CD14-positive monocyte (primary cell): ENCODE data around the gene SLFN13. TPM values are rescaled to one million over a fixed set of nuclear protein-coding genes. Genes with fewer than 3 reads are reported as not detected.

Experiments
- DNase-seq, 3 donors: peaks; one replicate each; pipeline ENCODE4 v3.0.0-alpha.2; 2011 to 2022
- H2AFZ ChIP-seq: 2 replicates; pipeline ENCODE4 v1.6.0; 2012; ENCODE audit warnings: mild to moderate bottlenecking, low read depth, low read length, inconsistent platforms; ENCODE audit not compliant: insufficient read depth, poor library complexity, severe bottlenecking
- H3K27ac ChIP-seq, 2 donors: 1 replicate in 1 of 2; 2 replicates in 1 of 2; pipeline ENCODE4 v1.5.1; 2012 to 2013; ENCODE audit warnings: low read length in 2 of 2, control low read depth in 1 of 2, inconsistent platforms in 1 of 2, low read depth in 1 of 2, mild to moderate bottlenecking in 1 of 2
- H3K27me3 ChIP-seq, 2 donors: one replicate each; pipeline versions ENCODE4 v1.6.0 to v1.6.1; 2011 to 2013; ENCODE audit warnings: low read length in 2 of 2; ENCODE audit not compliant: control insufficient read depth in 2 of 2, insufficient read depth in 2 of 2
- H3K36me3 ChIP-seq, 2 donors: replicated peaks in 1 of 2; 1 replicate in 1 of 2; 2 replicates in 1 of 2; pipeline versions ENCODE4 v1.5.1 to v1.6.1; 2012 to 2013; ENCODE audit warnings: low read length in 2 of 2, control low read depth in 1 of 2, inconsistent platforms in 1 of 2, mild to moderate bottlenecking in 1 of 2; ENCODE audit not compliant: insufficient read depth in 2 of 2, control insufficient read depth in 1 of 2
- H3K4me1 ChIP-seq, 2 donors: 1 replicate in 1 of 2; 2 replicates in 1 of 2; pipeline versions ENCODE4 v1.5.1 to v1.6.1; 2012 to 2013; ENCODE audit warnings: low read length in 2 of 2, control low read depth in 1 of 2, inconsistent platforms in 1 of 2, mild to moderate bottlenecking in 1 of 2, moderate library complexity in 1 of 2; ENCODE audit not compliant: insufficient read depth in 2 of 2, control insufficient read depth in 1 of 2
- H3K4me2 ChIP-seq: replicated peaks from 2 replicates; pipeline ENCODE3; 2012; ENCODE audit warnings: low read length, moderate library complexity, mild to moderate bottlenecking; ENCODE audit not compliant: poor library complexity, severe bottlenecking; ENCODE audit errors: extremely low read depth
- H3K4me3 ChIP-seq, 3 experiments: fragments of 200-600 bp in 1 of 3; sonication (generic) in 1 of 3; replicated peaks in 1 of 3; 1 replicate in 2 of 3; 2 replicates in 1 of 3; pipeline ENCODE4 v1.5.1; 2011 to 2013; ENCODE audit warnings: low read length in 3 of 3, mild to moderate bottlenecking in 3 of 3, control low read depth in 2 of 3, low read depth in 2 of 3, inconsistent platforms in 1 of 3, moderate library complexity in 1 of 3
- H3K79me2 ChIP-seq: 2 replicates; pipeline ENCODE4 v1.6.0; 2012; ENCODE audit warnings: mild to moderate bottlenecking, control low read depth, inconsistent platforms, low read length, moderate library complexity; ENCODE audit not compliant: insufficient read depth
- H3K9ac ChIP-seq: 2 replicates; pipeline ENCODE4 v1.6.0; 2017; ENCODE audit warnings: low read length, mild to moderate bottlenecking; ENCODE audit not compliant: insufficient read depth, poor library complexity, severe bottlenecking
- H3K9me3 ChIP-seq, 2 donors: replicated peaks in 1 of 2; 1 replicate in 1 of 2; 2 replicates in 1 of 2; pipeline versions ENCODE4 v1.5.1 to v1.6.1; 2012 to 2013; ENCODE audit warnings: low read length in 2 of 2, control low read depth in 1 of 2; ENCODE audit not compliant: control insufficient read depth in 1 of 2, insufficient read depth in 1 of 2
- H4K20me1 ChIP-seq: 2 replicates; pipeline ENCODE4 v1.6.0; 2012; ENCODE audit warnings: mild to moderate bottlenecking, low read length, control low read depth, moderate library complexity; ENCODE audit not compliant: insufficient read depth
- H3K27ac Mint-ChIP-seq, 7 donors: one replicate each; pipeline ENCODE4 v1.8.0; 2020; ENCODE audit warnings: mild to moderate bottlenecking in 7 of 7, mixed read lengths in 7 of 7, moderate library complexity in 6 of 7, inconsistent platforms in 2 of 7
- H3K27me3 Mint-ChIP-seq, 3 donors: one replicate each; pipeline ENCODE4 v1.8.0; 2021 to 2022; ENCODE audit warnings: low read depth in 3 of 3, mild to moderate bottlenecking in 3 of 3, mixed read lengths in 3 of 3, moderate library complexity in 3 of 3, inconsistent platforms in 1 of 3
- H3K36me3 Mint-ChIP-seq, 2 donors: one replicate each; pipeline ENCODE4 v1.8.0; 2020; ENCODE audit warnings: mixed read lengths in 2 of 2, inconsistent platforms in 1 of 2, mild to moderate bottlenecking in 1 of 2
- H3K4me1 Mint-ChIP-seq: one replicate; pipeline ENCODE4 v1.8.0; 2020; ENCODE audit warnings: mild to moderate bottlenecking, mixed read lengths
- H3K4me3 Mint-ChIP-seq, 2 donors: one replicate each; pipeline ENCODE4 v1.8.0; 2020; ENCODE audit warnings: mild to moderate bottlenecking in 2 of 2, mixed read lengths in 2 of 2, moderate library complexity in 1 of 2
- H3K9me3 Mint-ChIP-seq, 7 donors: one replicate each; pipeline ENCODE4 v1.8.0; 2020 to 2022; ENCODE audit warnings: mixed read lengths in 7 of 7, mild to moderate bottlenecking in 6 of 7, moderate library complexity in 6 of 7, inconsistent platforms in 2 of 7
- CTCF ChIP-seq: fragments of 200-600 bp; IDR thresholded peaks from one replicate; pipeline ENCODE4 v1.8.0; 2022; ENCODE audit warnings: antibody characterized with exemption, mild to moderate bottlenecking
- WGBS: methylation state at CpG from one replicate; pipeline ENCODE4 v1.1.5; 2013; ENCODE audit warnings: missing lambda C conversion rate; ENCODE audit not compliant: insufficient coverage; 5-methylcytosine and 5-hydroxymethylcytosine counted together
- intact Hi-C, 2 donors: fragments of 100-400 bp; cut with micrococcal nuclease; formaldehyde crosslinking; loops; one replicate each; pipeline versions ENCODE4 v1.15.0 to v1.15.1; 2023
- polyA plus RNA-seq, 3 donors: library from polyadenylated mRNA; depleted of rRNA in 1 of 3; unstranded in 2 of 3; stranded (reverse) in 1 of 3; fragments of 300-500 nt in 2 of 3; fragments of >200 nt in 1 of 3; fragmentation: Illumina TruSeq in 2 of 3; gene quantifications; 1 replicate in 2 of 3; 2 replicates in 1 of 3; pipeline ENCODE4 v1.2.3, GENCODE V29; 2012 to 2021

SLFN13 gene
- polyA plus RNA-seq, 3 donors, result 1.8 to 3.0 (median 2.7) TPM

DNA sequence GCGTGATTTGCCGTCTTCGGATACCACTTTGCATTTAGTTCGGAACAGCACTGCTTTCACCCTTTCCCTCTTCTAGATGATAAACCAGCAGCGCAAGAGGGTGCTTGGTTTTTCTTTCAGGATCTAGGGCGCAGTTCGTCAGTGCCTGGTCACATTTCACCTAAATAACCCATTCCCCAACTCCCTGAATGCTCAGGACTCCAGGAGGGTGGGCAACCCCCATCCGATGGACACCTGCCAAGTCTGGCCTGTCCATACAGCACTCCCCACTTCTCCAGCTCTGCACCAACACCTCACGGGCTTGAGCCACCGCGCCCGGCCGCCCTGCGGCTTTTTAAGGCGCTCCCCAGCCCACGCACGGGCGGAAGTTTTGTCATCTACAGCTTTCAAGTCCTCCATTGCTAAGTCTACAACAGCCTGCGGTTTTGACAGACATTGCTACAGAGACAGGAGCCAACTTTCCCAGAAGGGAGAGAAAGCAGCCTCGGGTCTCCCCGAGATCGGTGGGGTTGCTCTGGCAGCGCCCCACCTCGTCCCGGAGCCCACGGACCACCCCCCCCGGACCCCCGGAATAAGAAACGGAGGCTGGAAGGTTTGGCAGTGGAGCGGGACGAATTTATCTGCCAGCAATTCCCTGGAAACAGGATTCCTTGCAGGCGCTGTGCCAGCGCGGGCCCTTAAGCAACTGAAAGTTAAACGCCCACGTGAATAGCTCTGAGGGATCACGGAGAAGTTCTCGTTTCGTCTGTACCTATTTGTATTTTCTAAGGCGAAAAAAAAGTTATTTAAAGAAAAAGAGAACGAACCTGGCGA is 38.6 kb upstream of the SLFN13 start:
- Mint-ChIP-seq H3K27ac (peak overlapping the region; percentile 54 to 91 (median 77)), H3K4me1 (peaks cover 36% of the 10 kb centered on the region), H3K9me3 (peaks cover 20 to 63% (median 51%) of the 10 kb centered on the region in 7 donors), H3K36me3 (peaks cover 26 to 29% of the 10 kb centered on the region in 2 donors), H3K27me3 (peaks cover 67 to 78% (median 73%) of the 10 kb centered on the region in 3 donors), H3K4me3 (peak overlapping the region; percentile 96)
- Histone ChIP-seq H3K27ac (peak overlapping the region; percentile 16 to 83), H4K20me1 (no peaks in the 10 kb centered on the region), H3K36me3 (no peaks in the 10 kb centered on the region), H3K9ac (peak overlapping the region; percentile 76), H3K4me2 (peak overlapping the region; percentile 96), H3K27me3 (peaks cover 47 to 70% of the 10 kb centered on the region in 2 donors), H2AFZ (peak overlapping the region; percentile 95), H3K4me1 (peaks cover 17 to 34% of the 10 kb centered on the region in 2 donors), H3K4me3 (peak overlapping the region; percentile 56 to 92 (median 67)), H3K79me2 (no peaks in the 10 kb centered on the region), H3K9me3 (peaks cover 32 to 58% of the 10 kb centered on the region in 2 donors)
- TF ChIP-seq CTCF, result no peak
- DNase-seq, result peak; percentile 63 to 76 (median 74)
- 12% methylated on average over 36 of the region's 42 CpGs for WGBS
- intact Hi-C loops, result loop anchor here in 1 of 2 donors (5.0 kb wide), 1 partner anchor 40 kb away; the partner anchor contains the start of gene SLFN13

- H3K4me3 Mint-ChIP-seq, result peak overlapping the region in 1 of 2 donors; percentile 9
- DNase-seq, result no peak
- peaks cover 37 to 58% (median 47%) of the 10 kb centered on the region in 3 donors for H3K27me3 Mint-ChIP-seq
- peaks cover 2% of the 10 kb centered on the region for H3K4me1 Mint-ChIP-seq
- Histone ChIP-seq H2AFZ (no peak overlapping the region), H3K9me3 (peaks cover 12 to 20% of the 10 kb centered on the region in 2 donors), H3K79me2 (no peaks in the 10 kb centered on the region), H3K4me2 (no peak overlapping the region), H4K20me1 (no peaks in the 10 kb centered on the region), H3K4me1 (no peaks in the 10 kb centered on the region), H3K36me3 (no peaks in the 10 kb centered on the region), H3K27me3 (peaks cover 21 to 55% of the 10 kb centered on the region in 2 donors), H3K27ac (no peak overlapping the region), H3K9ac (no peak overlapping the region), H3K4me3 (no peak overlapping the region)
- no peak for TF ChIP-seq CTCF
- H3K36me3 Mint-ChIP-seq, result peaks cover 0 to 2% of the 10 kb centered on the region in 2 donors
- intact Hi-C loops, result no loop called here
- no peak overlapping the region for H3K27ac Mint-ChIP-seq
- peaks cover 15 to 31% (median 23%) of the 10 kb centered on the region in 7 donors for H3K9me3 Mint-ChIP-seq
- WGBS, result 100% methylated on average over 1 of the region's 5 CpGs
These were observed 30.7 kb upstream of the SLFN13 start for GRCh38 chr17:35479271-35479670.
